ENCODE results near the gene ZFAND2B. TPM values are rescaled to one million over a fixed set of nuclear protein-coding genes. Genes with fewer than 3 reads are reported as not detected.

ZFAND2B gene
- total and polyA plus RNA-seq, 8 donors, result 26.3 to 41.8 (median 36.0) TPM

- Histone ChIP-seq H3K27me3 (peaks cover 0 to 7% of the 10 kb centered on the region in 2 donors), H3K36me3 (peaks cover 0 to 36% of the 10 kb centered on the region in 2 donors), H3K9me3 (no peaks in the 10 kb centered on the region), H3K4me3 (peak overlapping the region in 1 of 2 donors; percentile 36), H3K27ac (peak overlapping the region; percentile 92 to 97), H3K4me1 (peaks cover 29 to 83% of the 10 kb centered on the region in 2 donors)
- TF ChIP-seq, protein P1, sequence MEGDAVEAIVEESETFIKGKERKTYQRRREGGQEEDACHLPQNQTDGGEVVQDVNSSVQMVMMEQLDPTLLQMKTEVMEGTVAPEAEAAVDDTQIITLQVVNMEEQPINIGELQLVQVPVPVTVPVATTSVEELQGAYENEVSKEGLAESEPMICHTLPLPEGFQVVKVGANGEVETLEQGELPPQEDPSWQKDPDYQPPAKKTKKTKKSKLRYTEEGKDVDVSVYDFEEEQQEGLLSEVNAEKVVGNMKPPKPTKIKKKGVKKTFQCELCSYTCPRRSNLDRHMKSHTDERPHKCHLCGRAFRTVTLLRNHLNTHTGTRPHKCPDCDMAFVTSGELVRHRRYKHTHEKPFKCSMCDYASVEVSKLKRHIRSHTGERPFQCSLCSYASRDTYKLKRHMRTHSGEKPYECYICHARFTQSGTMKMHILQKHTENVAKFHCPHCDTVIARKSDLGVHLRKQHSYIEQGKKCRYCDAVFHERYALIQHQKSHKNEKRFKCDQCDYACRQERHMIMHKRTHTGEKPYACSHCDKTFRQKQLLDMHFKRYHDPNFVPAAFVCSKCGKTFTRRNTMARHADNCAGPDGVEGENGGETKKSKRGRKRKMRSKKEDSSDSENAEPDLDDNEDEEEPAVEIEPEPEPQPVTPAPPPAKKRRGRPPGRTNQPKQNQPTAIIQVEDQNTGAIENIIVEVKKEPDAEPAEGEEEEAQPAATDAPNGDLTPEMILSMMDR (IDR thresholded peaks at IDR 0.05), result no peak
- intact Hi-C loops (cut with DNase I), result no loop called here
- DNase-seq, result no peak
- ATAC-seq, result no peak
These were observed 43.6 kb downstream of the ZFAND2B start for GRCh38 chr2:219250049-219250781.

DNA sequence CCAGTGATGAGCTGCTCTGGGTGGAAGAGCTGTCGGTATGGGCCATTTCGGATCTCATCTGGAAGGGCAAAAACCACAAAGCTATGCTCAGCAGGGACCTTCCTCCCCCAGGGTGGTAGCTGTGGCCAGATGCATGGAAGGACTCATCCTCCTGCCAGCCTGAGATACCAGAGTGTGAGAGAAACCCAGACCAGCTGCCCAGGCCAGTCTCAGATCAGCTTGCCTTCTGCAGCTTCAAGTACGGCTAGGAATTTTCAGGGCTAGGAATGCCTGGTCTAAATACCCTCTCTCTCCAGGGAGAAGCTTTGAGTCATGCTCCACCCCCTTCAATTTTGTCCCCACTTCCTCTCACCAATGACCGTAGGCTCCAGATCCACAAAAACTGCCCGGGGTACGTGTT lies 45.1 kb downstream of the ZFAND2B start:
- peak overlapping the region in 1 of 2 donors; percentile 69 for H3K4me3 ChIP-seq
- peaks cover 23 to 77% of the 10 kb centered on the region in 2 donors for H3K4me1 ChIP-seq

GRCh38 chr2:219252084-219252483 lies 45.5 kb downstream of the ZFAND2B start:
- DNase-seq (peak in 1 of 4 donors; percentile 36), ATAC-seq (no peak)
- TF ChIP-seq, protein P1 (IDR thresholded peaks at IDR 0.05), result no peak
- Histone ChIP-seq H3K9me3 (no peaks in the 10 kb centered on the region), H3K27ac (peak overlapping the region in 1 of 2 donors; percentile 97), H3K27me3 (peaks cover 0 to 9% of the 10 kb centered on the region in 2 donors), H3K4me3 (peak overlapping the region in 1 of 2 donors; percentile 69), H3K4me1 (peaks cover 23 to 73% of the 10 kb centered on the region in 2 donors), H3K36me3 (peaks cover 0 to 32% of the 10 kb centered on the region in 2 donors)
- intact Hi-C loops (cut with DNase I), result no loop called here

More for the DNA sequence above, 45.1 kb downstream of the ZFAND2B start:
- TF ChIP-seq, protein P1 (IDR thresholded peaks at IDR 0.05), result no peak
- intact Hi-C loops (cut with DNase I), result no loop called here
- Histone ChIP-seq H3K36me3 (peaks cover 0 to 36% of the 10 kb centered on the region in 2 donors), H3K9me3 (no peaks in the 10 kb centered on the region), H3K27ac (peak overlapping the region in 1 of 2 donors; percentile 97), H3K27me3 (peaks cover 0 to 7% of the 10 kb centered on the region in 2 donors)
- DNase-seq (no peak), ATAC-seq (no peak)

DNA sequence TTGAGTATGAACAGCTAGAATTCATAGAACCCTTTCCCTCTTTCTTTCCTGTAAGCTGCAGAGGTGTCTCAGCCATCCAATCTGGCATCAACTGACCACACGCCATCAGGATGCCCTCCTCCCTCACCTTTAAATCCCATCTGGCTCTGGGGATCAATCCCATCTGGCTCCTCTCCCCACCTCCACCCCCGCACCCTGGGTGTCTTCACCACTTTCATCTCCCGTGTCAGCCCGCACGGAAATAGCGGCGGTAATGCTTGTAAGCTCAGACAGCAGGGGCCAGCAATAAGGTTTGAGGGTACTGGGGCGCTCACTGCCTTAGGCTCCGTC lies 46.0 kb downstream of the ZFAND2B start:
- TF ChIP-seq, protein P1 (IDR thresholded peaks at IDR 0.05), result no peak
- no peak for DNase-seq
- Histone ChIP-seq H3K9me3 (no peaks in the 10 kb centered on the region), H3K27ac (peak overlapping the region; percentile 79 to 97), H3K4me3 (peak overlapping the region; percentile 54 to 69), H3K4me1 (peaks cover 23 to 68% of the 10 kb centered on the region in 2 donors), H3K36me3 (peaks cover 0 to 28% of the 10 kb centered on the region in 2 donors), H3K27me3 (peaks cover 0 to 14% of the 10 kb centered on the region in 2 donors)
- ATAC-seq, result no peak
- intact Hi-C loops (cut with DNase I), result no loop called here

- intact Hi-C loops (cut with DNase I), result no loop called here
- Histone ChIP-seq H3K9me3 (no peaks in the 10 kb centered on the region), H3K27ac (peak within 1 kb of the TSS; percentile 79 to 97), H3K4me3 (peak within 1 kb of the TSS; percentile 54 to 69), H3K4me1 (peaks cover 23 to 62% of the 10 kb centered on the region in 2 donors), H3K27me3 (peaks cover 0 to 20% of the 10 kb centered on the region in 2 donors), H3K36me3 (peaks cover 0 to 22% of the 10 kb centered on the region in 2 donors)
- ATAC-seq, result peak; percentile 14
- DNase-seq, result peak in 2 of 4 donors; percentile 52 to 88
- TF ChIP-seq, protein P1 (IDR thresholded peaks at IDR 0.05), result no peak
These were observed 46.5 kb downstream of the ZFAND2B start, which contains the start of gene TUBA4B for GRCh38 chr2:219252900-219253752. Gene TUBA4B (plus strand): TSS chr2:219253243. CDS start chr2:219253408, 165 bp downstream.
